GM19023 (cell line): ENCODE measurements around the gene SYNPO2L.

Source experiments
- ATAC-seq: cut with Tn5 transposase; IDR thresholded peaks from one replicate; pipeline ENCODE4 v1.9.1; 2021; ENCODE audit warnings: mild to moderate bottlenecking, moderate library complexity; ENCODE audit not compliant: unreplicated experiment

The SYNPO2L gene

GRCh38 chr10:73650537-73651331, 5.1 kb downstream of the SYNPO2L start:
- ATAC-seq, result no peak

DNA sequence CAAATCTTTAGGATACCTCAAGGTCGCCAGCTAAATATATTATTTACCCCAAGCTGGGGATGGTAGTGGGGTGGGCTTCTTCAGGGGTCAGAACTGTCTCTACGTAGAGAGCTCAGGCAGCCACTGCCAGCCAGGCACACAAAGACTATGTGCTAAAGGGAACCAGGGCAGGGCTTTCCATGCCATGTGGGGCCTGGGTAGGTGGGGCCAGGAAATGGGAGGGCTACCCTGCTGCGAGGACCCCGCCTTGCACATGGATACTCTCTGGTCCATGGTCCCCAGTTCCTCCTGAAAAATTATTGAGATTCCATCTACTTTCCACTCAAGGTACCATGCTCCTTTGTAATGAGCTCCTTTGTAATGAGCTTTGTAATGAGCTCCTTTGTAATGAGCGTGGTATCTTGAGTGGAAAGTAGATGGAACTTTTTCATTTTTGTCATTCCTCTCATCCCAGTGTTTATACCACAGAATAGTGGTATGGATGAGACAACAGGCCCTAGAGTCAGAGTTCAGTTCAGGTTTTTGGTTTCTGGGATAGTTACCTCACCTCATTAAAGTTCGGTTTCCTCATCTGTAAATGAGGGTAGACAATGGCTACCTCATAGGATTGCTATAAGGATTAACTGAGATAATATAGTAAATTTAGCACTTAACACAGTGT, 5.8 kb downstream of the SYNPO2L start:
- ATAC-seq, result no peak

DNA sequence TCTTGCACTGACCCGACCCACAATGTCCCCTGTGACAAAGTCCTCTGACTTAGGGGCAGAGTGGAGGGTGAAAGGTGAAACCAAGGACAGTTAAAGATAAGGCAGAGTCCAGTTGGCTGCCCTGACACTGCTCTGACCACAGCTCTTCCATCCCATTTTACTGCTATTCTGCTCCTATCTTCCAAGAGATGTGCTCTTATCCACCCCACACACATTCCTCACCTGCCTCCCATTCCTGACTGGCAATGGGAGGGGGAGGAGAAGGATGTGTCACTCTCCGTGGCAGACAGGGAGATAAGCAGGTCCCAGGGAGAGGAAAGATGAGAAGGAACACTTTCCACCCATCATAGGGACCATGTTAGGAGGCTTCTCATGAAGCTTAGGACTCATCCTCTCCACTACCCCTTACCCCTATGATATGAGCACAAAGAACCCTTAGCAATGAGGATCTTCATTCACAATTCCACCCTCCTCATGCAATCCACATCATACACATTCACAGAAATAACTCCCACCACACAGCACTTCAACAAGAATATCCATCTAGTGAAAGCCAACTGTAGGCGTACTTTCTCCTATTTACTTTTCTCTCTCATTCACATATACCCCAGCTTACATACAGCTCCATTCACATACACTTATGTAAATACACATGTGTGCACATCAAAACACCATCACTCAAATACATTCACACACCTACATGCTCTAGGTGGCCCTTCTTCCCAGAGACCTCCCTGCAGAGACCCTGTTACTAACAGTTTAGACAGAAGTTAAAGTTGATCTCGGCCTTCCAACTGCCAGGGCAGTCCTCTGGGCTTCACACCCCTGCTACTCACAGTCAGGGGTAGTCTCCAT, 6.6 kb downstream of the SYNPO2L start:
- no peak for ATAC-seq

DNA sequence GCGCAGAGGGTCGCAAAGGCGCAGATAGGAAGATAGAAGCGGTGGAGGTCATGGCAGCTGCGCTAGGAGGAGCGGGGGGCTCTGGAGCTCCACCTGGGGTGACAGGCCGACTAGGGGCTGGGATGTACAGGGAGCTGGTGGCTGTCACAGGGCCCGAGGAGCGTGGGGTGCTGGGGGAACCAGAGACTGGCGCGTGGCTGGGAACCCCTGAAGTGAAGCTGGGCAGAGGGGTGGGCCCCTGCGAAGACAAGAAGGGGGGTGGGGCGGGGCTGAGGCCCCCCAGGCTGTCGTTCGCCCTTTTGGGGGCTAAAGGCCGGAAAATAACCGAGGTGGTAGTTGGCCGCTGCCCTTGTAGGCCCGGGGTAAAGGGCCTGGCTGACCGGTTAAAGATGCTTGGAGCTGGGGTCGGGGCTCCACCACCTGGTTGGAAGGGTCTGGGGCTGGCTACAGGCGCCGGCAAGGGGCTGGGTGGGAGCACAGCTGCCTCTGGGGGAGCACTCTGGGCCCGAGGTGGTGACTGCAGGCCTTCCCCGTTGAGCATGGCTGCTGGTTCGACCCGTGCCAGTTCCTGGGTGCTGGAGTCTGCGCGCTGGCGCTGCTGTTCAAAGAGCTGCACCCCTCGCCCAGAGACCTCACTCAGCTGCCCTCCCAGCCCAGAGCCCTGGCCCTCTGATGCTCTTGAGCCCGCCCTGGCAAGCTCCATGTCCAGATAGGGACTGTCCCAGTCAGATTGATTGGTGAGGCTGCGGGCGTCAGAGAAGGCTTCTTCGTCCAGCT, 7.8 kb downstream of the SYNPO2L start:
- no peak for ATAC-seq

- ATAC-seq, result no peak
These were observed 8.5 kb downstream of the SYNPO2L start for GRCh38 chr10:73647211-73647874.

DNA sequence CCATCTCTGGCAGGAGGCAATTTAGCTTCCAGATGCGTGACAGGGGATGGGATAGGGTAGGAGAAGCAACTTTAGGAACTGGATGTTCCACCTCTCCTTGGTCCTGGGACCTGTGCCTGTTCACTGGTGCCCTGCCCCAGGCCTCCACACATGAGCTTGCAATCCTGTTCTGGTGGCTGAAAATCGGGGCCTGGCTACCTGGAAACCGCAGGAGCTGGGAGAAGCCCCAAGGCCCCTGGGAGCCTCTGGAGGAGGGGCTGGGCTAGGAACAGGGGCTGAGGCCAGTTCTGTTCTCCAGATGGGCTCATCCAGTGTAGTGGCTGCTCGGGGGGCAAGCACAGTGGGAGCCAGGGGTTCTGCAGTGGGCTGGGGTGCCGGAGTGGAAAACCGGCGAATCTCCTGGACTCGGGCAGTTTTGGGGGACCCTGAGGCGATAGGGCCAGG, 9.2 kb downstream of the SYNPO2L start:
- no peak for ATAC-seq

GRCh38 chr10:73645251-73645650, 10.6 kb downstream of the SYNPO2L start:
- ATAC-seq, result no peak

GRCh38 chr10:73644767-73645166, 11.1 kb downstream of the SYNPO2L start:
- no peak for ATAC-seq

DNA sequence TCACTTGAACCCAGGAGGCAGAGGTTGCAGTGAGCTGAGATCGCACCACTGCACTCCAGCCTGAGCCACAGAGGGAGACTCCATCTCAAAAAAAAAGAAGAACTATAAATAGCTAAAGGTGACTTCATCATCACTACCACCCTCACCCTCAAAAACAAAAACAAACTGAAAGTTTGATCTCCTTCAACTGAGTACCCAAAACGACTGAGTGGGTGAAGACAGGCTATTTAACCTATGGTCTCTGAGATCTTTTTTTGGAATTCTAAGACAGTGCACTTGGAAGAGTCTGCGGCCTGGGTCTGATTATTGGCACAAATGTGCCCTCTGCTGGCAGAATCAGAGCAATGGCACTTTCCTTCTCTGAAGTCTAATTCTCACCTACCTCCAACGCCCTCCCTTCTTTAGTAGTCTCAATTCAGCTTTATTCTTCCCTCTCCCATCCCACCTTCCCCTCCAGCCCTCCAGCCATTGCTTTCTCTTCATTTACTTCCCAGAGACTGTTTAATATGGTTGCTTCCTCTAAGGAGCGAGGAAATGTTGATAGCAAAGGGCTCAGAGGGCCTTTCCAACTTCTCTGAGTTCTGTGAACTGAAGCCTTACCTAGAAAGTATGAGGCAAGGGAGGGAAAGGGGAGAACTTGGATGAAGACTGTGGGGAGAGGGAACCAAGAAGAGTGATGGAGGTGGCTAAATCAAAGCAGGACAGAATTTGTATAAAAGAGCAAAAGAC, 11.7 kb downstream of the SYNPO2L start:
- ATAC-seq, result peak; percentile 53

DNA sequence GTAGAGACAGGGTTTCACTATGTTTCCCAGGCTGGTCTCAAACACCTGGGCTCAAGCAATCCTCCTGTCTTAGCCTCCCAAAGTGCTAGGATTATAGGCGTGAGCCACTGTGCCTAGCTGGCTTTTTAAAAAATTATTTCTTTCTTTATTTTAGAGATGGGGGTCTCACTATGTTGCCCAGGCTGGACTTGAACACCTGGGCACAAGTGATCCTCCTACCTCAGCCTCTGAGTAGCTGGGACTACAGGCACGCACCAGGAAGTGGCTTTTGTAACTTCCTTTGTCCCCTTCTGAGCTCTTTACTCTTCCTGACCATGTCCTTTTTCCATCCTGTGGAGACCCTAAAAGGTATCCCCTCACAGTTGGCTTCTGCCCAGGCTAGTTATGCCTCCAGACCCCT, 12.5 kb downstream of the SYNPO2L start:
- no peak for ATAC-seq

DNA sequence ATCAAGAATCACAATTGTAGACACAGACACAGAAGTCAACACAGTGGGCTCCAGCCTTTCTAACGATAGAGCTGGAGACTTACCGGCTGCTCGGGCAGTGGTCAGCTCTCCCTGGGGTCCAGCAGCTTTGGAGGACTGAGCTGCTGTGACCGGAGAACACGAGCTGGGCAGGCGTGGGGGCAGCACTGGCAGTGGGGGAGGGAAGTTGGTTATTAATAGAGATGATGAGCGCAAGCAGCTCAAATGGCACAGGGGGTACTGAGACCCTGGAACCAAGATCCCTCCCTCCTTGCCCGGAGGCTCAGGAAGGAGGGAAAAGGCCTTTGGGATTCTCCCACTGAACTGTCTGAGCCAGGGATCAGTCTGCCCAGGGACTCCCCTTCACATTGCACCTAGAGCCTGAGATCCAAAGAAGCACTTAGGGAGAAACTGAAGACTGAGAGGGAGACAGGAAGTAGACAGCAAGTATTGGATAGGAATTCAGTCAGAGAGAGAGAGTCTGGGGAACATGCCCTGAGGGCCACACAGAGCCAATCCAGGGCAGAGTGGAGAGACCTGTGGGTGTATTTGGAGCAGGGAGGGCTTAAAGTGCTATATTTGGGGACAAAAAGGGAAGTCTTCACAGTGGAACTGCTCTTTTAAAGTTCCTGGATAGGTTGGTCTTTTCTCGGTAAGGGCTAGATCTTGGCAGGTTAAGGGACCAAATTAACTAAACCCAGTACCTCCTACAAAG, 14.3 kb downstream of the SYNPO2L start, which contains the start of gene MYOZ1:
TSS of gene MYOZ1 (minus strand) at position 147 of the 733 bp plus-strand sequence. CDS start 1,457 bp downstream, outside the sequence.
- no peak for ATAC-seq

GRCh38 chr10:73639286-73639685, 16.5 kb downstream of the SYNPO2L start:
- no peak for ATAC-seq

- no peak for ATAC-seq
These were observed 20.0 kb downstream of the SYNPO2L start for GRCh38 chr10:73635781-73636180.

GRCh38 chr10:73634421-73634820, 21.4 kb downstream of the SYNPO2L start:
- no peak for ATAC-seq

DNA sequence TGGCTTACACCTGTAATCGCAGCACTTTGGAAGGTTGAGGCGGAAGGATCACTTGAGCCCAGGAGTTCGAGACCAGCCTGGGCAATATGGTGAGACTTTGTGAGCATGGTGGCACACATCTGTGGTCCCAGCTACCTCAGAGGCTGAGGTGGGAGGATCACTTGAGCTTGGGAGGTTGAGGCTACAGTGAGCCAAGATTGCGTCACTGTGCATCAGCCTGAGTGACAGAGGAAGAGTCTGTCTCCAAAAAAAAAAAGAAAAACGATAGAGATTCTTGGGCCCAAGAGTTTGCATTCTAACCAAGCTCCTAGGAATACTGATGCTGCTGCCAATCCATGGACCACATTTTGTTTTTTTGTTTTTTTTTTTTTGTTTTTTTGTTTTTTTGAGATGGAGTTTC, 26.7 kb downstream of the SYNPO2L start:
- ATAC-seq, result no peak

- no peak for ATAC-seq
These were observed 27.4 kb downstream of the SYNPO2L start for GRCh38 chr10:73628405-73628804.

DNA sequence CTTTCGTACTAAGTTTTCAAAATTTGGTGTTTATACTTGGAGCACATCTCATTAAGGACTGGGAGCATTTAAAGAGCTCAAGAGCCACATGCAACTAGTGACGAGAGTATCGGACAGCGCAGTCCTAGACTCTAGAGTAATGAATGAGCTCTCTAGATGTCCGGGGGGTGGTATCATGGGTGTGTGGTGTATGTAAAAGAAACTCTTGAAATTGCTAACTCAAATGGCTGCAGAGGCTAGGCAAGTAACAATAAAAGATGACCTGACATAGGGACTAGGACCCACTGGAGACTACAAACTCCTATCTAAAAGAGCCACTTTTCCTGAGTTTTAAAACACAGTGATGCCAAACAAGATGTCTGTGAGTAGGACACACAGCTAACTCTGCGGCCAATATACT, 28.5 kb downstream of the SYNPO2L start:
- no peak for ATAC-seq

DNA sequence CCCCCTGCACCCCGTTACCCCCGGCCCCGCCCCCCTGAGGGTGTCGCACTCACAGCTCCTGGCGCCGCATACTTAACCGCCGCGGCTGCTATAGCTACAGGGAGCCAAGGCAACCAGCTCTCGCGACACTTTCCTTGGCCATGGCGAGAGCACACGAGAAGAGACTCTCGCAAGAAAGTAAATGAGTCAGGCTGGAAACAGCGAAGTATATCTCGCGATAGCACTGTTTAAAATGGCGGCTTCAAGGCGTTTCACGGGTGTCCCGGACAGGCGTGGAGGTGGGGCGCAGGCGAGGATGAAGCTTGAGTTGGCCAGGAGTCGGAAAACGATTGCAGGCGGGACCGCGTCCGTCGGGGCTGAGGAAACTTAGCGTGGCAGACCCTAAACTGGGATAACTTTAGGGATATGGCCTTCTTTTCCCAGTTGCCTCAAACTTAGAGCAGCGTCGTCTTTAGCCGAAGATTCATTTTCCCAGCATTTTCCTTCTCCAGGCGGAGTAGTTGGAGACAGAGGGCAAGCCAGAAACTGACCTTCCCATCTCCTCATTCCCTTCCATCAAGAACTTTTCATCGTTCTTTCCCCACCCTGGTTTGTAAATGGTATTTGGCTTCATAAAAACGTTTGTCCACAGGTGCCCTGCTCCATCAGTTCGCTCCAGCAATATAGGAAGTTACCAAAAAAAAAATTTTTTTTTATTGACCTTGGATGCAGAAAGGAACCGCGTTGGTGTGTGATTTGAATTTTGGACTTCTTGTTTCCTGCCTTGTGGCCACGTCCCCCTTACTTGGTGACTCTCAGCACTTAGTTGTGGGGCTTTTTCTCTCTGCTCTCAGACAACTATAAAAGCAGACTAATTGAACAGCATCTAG, 29.7 kb downstream of the SYNPO2L start:
- peak; percentile 96 for ATAC-seq
